ENCODE results near the gene SLX4.

SLX4 gene

DNA sequence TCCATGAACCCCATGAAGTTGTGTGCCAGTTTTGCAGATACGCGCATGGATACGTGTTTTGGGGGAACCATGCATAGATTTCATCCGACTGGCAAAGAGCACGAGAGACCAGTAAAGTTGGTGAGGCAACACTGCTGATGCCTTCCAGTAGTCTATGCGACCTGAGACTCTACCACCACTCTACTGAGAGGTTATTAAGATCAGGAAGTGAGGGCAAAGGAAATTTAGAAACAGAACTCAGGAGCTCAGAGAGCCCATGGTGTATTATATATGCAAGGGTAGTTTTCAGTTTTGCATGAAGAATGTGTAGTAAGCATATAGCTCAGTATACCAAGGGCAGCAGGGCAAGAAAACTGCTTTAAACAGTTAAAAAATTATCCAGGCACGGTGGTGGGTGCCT, 4.2 kb downstream of the SLX4 start:
- DNase-seq (ENCODE audit: low read depth): no peak
- TF ChIP-seq, protein P1, sequence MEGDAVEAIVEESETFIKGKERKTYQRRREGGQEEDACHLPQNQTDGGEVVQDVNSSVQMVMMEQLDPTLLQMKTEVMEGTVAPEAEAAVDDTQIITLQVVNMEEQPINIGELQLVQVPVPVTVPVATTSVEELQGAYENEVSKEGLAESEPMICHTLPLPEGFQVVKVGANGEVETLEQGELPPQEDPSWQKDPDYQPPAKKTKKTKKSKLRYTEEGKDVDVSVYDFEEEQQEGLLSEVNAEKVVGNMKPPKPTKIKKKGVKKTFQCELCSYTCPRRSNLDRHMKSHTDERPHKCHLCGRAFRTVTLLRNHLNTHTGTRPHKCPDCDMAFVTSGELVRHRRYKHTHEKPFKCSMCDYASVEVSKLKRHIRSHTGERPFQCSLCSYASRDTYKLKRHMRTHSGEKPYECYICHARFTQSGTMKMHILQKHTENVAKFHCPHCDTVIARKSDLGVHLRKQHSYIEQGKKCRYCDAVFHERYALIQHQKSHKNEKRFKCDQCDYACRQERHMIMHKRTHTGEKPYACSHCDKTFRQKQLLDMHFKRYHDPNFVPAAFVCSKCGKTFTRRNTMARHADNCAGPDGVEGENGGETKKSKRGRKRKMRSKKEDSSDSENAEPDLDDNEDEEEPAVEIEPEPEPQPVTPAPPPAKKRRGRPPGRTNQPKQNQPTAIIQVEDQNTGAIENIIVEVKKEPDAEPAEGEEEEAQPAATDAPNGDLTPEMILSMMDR (IDR thresholded peaks at IDR 0.05; ENCODE audit: low read depth, low read length, missing control alignments): no peak
- H3K4me3 ChIP-seq (ENCODE audit: low read depth, low read length): no peak overlapping the region

DNA sequence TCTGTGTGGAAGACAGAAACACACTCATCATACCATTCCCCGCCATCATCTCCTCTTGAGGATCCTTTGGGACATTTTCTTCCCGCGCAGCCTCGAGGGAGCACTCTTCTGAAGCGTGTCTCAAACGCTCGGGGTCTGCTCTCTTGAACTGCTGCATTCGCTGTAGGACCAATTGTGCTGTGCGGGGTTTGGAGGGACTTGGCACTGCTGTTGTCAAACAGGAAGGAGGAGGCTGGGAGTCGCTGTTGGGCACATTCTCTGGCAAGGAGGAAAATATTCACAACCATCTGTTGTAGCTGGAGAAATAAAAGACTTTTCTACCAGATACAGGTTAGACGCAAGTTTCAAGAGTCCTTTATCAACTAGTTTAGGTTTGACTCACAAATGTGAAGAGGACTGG, 5.0 kb downstream of the SLX4 start:
- H3K4me3 ChIP-seq (ENCODE audit: low read depth, low read length): no peak overlapping the region
- TF ChIP-seq, protein P1 (IDR thresholded peaks at IDR 0.05; ENCODE audit: low read depth, low read length, missing control alignments): no peak
- no peak for DNase-seq (ENCODE audit: low read depth)

DNA sequence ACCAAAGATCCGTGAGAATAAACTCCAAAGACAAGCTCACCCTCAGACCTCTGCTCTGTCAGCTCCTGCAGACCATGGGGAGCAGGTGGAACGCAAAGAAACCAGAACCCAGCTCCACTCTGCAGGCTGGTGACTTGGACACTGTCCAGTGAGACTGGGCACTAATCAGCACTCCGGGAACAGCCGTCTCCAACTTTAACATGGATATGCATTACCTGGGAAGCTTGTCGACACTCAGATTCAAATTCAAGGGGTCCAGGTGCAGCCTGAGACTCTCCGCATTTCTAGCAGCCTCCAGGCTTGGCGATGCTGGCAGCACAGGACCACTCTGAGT, 9.1 kb downstream of the SLX4 start:
- no peak overlapping the region for H3K4me3 ChIP-seq (ENCODE audit: low read depth, low read length)
- TF ChIP-seq, protein P1 (IDR thresholded peaks at IDR 0.05; ENCODE audit: low read depth, low read length, missing control alignments): no peak
- DNase-seq (ENCODE audit: low read depth): no peak

DNA sequence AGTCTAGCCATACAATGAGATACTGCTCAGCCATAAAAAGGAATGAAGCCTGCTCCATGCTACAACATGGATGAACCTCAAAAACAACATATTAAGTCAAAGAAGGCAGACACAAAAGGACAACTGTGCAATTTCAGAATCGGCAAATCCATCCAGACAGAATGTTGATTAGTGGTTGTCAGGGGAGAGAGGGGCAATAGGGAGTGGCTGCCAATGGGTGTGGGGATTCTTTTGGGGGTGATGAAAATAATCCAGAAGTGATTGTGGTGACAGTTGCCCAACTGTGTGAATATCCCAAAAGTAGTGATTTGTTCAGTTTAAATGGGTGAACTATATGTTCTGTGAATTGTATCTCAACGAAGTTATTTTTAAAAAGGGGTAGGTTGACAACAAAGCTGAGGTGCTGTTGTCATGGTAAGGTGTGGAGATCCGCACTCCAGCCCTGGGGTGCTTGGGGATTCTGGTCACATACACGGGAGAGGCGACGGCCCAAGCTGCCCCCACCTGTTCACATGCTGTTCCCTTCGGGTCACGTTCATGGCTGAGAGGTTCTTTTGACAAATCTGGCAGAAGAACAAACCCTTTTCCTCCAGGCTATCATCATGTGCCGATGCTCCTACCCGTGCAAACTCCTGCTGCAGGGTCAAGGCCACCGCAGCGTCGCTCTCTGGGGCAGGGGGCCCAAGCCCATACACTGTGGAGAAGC, 9.6 kb downstream of the SLX4 start:
- DNase-seq (ENCODE audit: low read depth): no peak
- TF ChIP-seq, protein P1 (IDR thresholded peaks at IDR 0.05; ENCODE audit: low read depth, low read length, missing control alignments): no peak

DNA sequence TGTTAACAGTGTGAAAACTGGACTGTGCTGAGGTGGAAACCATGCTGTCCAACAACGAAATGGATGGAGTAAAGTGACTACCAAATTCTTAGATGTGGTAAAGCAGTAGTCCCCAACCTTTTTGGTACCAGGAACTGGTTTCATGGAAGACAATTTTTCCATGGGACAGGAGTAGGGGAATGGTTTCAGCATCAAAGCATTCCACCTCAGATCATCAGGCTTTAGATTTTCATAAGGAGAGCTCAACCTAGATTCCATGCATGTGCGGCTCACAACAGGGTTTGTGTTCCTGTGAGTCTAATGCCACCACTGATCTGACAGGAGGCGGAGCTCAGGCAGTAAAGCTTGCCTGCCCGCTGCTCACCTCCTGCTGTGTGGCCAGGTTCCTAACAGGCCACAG, 11.5 kb downstream of the SLX4 start:
- H3K4me3 ChIP-seq (ENCODE audit: low read depth, low read length): no peak overlapping the region
- TF ChIP-seq, protein P1 (IDR thresholded peaks at IDR 0.05; ENCODE audit: low read depth, low read length, missing control alignments): no peak
- DNase-seq (ENCODE audit: low read depth): no peak

More for the DNA sequence above, 9.6 kb downstream of the SLX4 start:
- H3K4me3 ChIP-seq (ENCODE audit: low read depth, low read length): no peak overlapping the region

DNA sequence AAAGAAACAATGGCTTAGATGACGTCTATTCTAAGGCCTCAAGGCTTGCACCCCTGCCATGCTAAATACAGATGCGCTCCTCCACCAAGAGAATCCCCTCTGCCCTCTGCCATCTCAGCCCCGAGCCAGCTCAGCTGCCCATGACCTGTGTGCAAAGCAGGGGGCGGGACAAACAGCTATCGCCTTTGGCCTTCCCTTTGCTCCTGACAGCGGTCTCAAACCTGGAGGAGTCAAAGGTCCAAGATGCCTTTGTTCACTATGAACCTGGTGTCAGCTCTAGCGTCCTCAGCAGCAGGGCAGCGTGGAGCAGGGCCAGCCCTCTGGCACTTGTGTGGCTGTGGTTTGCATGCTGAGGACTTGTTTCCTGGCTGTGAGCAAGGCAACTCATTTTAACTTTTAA, 12.3 kb downstream of the SLX4 start:
- TF ChIP-seq, protein P1 (IDR thresholded peaks at IDR 0.05; ENCODE audit: low read depth, low read length, missing control alignments): no peak
- no peak for DNase-seq (ENCODE audit: low read depth)
- no peak overlapping the region for H3K4me3 ChIP-seq (ENCODE audit: low read depth, low read length)

DNA sequence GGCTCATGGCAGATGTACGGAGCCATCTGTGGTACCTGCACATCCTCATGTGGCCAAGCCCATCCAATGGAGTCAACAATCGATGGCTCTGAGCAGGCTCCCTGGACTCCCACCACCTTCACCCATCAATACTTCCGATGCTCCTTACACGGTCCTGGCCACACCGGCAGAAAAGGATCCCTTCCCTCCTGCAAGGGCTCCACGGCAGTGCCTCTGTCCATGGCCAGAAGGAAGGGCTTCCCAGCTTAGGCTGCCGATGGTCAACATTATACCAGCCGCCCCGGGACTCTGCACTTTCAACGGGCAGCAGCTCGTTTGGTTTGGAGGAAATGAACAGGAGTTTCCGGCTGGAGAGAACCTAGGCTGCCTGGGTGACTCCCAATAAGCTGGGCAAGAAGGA, 13.2 kb downstream of the SLX4 start:
- TF ChIP-seq, protein P1 (IDR thresholded peaks at IDR 0.05; ENCODE audit: low read depth, low read length, missing control alignments): no peak
- DNase-seq (ENCODE audit: low read depth): no peak
- no peak overlapping the region for H3K4me3 ChIP-seq (ENCODE audit: low read depth, low read length)

All from GM12864 (cell line).